NT2/D1 (cell line): ENCODE data around the gene DYRK3.

Source experiments
- DNase-seq: peaks from one replicate; pipeline ENCODE4 v3.0.0-alpha.2; 2011; ENCODE audit warnings: low read depth, low spot score
- H3K27me3 ChIP-seq: 2 replicates; pipeline ENCODE4 v1.6.0; 2011; ENCODE audit warnings: mild to moderate bottlenecking; ENCODE audit not compliant: insufficient read length, insufficient read depth
- H3K36me3 ChIP-seq: 2 replicates; pipeline ENCODE4 v1.6.1; 2011; ENCODE audit warnings: mild to moderate bottlenecking, low read length, mixed read lengths; ENCODE audit not compliant: insufficient read depth, insufficient read length
- H3K4me1 ChIP-seq: 2 replicates; pipeline ENCODE4 v1.5.1; 2011; ENCODE audit not compliant: insufficient read depth, insufficient read length
- H3K4me3 ChIP-seq: 2 replicates; pipeline ENCODE4 v1.5.1; 2011; ENCODE audit warnings: low read depth; ENCODE audit not compliant: insufficient read length
- H3K9ac ChIP-seq: 2 replicates; pipeline ENCODE4 v1.6.0; 2011; ENCODE audit warnings: low read depth; ENCODE audit not compliant: insufficient read length
- H3K9me3 ChIP-seq: 2 replicates; pipeline ENCODE4 v1.5.1; 2011; ENCODE audit warnings: mild to moderate bottlenecking, low read length; ENCODE audit not compliant: insufficient read depth
- SUZ12 ChIP-seq: IDR thresholded peaks from 2 replicates; pipeline ENCODE4 v1.6.1; 2011; ENCODE audit not compliant: insufficient read length, insufficient read depth; ENCODE audit errors: extremely low read depth
- YY1 ChIP-seq: IDR thresholded peaks from 2 replicates; pipeline ENCODE4 v1.6.1; 2011; ENCODE audit not compliant: insufficient read length, insufficient read depth
- ZNF274 ChIP-seq: IDR thresholded peaks from 2 replicates; pipeline ENCODE4 v1.6.1; 2011; ENCODE audit warnings: mild to moderate bottlenecking, low read depth, low read length

The DYRK3 gene

GRCh38 chr1:206591226-206591625 is 44.1 kb upstream of the DYRK3 start:
- Histone ChIP-seq H3K9ac (no peak overlapping the region), H3K4me3 (no peak overlapping the region), H3K9me3 (no peaks in the 10 kb centered on the region), H3K36me3 (peaks cover 86% of the 10 kb centered on the region), H3K4me1 (no peaks in the 10 kb centered on the region), H3K27me3 (no peaks in the 10 kb centered on the region)
- TF ChIP-seq ZNF274, result no peak
- TF ChIP-seq YY1, result no peak
- TF ChIP-seq SUZ12, result no peak
- DNase-seq, result no peak

GRCh38 chr1:206591696-206592095 is 43.6 kb upstream of the DYRK3 start:
- Histone ChIP-seq H3K27me3 (no peaks in the 10 kb centered on the region), H3K36me3 (peaks cover 87% of the 10 kb centered on the region), H3K9me3 (no peaks in the 10 kb centered on the region), H3K9ac (no peak overlapping the region), H3K4me3 (no peak overlapping the region), H3K4me1 (no peaks in the 10 kb centered on the region)
- DNase-seq, result no peak
- TF ChIP-seq ZNF274, result no peak
- no peak for TF ChIP-seq SUZ12
- TF ChIP-seq YY1, result no peak

DNA sequence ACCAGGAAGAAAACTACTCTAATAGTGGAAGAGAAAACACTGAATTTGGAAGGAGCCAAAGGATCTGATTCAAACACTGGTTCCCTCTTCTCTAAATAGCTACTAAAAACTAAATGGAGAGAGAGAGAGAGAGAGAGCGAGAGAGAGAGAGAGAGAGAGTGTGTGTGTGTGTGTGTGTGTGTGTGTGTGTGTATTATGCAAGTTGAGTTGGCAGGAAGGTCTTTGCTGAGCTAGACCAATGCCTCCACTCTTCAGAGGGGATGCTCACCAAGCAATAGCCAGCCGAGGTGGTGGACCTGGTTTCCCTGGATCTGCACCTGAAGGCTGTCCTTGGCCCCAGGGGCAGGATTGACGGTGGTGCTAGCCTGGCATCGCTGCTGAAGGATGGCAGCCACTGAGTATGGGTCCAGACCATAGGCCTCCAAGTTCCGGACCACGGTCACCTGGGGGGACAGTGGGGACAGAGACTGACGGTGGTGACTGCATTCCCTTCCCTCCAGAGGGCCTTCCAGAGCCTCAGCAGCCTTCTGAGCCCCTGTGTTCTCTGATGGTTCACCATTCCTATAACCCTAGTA is 41.9 kb upstream of the DYRK3 start:
- TF ChIP-seq SUZ12 (no peak), YY1 (no peak), ZNF274 (no peak)
- Histone ChIP-seq H3K36me3 (peaks cover 89% of the 10 kb centered on the region), H3K4me1 (no peaks in the 10 kb centered on the region), H3K4me3 (no peak overlapping the region), H3K27me3 (no peaks in the 10 kb centered on the region), H3K9me3 (no peaks in the 10 kb centered on the region), H3K9ac (no peak overlapping the region)
- DNase-seq, result no peak

GRCh38 chr1:206595581-206596318 is 39.6 kb upstream of the DYRK3 start:
- DNase-seq, result no peak
- TF ChIP-seq ZNF274 (no peak), SUZ12 (no peak), YY1 (no peak)
- no peak overlapping the region for H3K4me3 ChIP-seq
- H3K36me3 ChIP-seq, result peaks cover 96% of the 10 kb centered on the region
- H3K9me3 ChIP-seq, result no peaks in the 10 kb centered on the region
- no peaks in the 10 kb centered on the region for H3K27me3 ChIP-seq
- no peaks in the 10 kb centered on the region for H3K4me1 ChIP-seq
- no peak overlapping the region for H3K9ac ChIP-seq

- H3K4me1 ChIP-seq, result no peaks in the 10 kb centered on the region
- DNase-seq, result no peak
- no peaks in the 10 kb centered on the region for H3K27me3 ChIP-seq
- no peak overlapping the region for H3K4me3 ChIP-seq
- no peaks in the 10 kb centered on the region for H3K9me3 ChIP-seq
- peaks cover 93% of the 10 kb centered on the region for H3K36me3 ChIP-seq
- no peak overlapping the region for H3K9ac ChIP-seq
- no peak for TF ChIP-seq ZNF274
- no peak for TF ChIP-seq YY1
- no peak for TF ChIP-seq SUZ12
Measured at GRCh38 chr1:206596319-206596666, 39.0 kb upstream of the DYRK3 start.

- no peaks in the 10 kb centered on the region for H3K27me3 ChIP-seq
- no peak overlapping the region for H3K9ac ChIP-seq
- H3K9me3 ChIP-seq, result no peaks in the 10 kb centered on the region
- H3K36me3 ChIP-seq, result peaks cover 89% of the 10 kb centered on the region
- DNase-seq, result no peak
- H3K4me1 ChIP-seq, result no peaks in the 10 kb centered on the region
- TF ChIP-seq ZNF274 (no peak), SUZ12 (no peak), YY1 (no peak)
- no peak overlapping the region for H3K4me3 ChIP-seq
Measured at GRCh38 chr1:206600527-206600926, 34.8 kb upstream of the DYRK3 start.

DNA sequence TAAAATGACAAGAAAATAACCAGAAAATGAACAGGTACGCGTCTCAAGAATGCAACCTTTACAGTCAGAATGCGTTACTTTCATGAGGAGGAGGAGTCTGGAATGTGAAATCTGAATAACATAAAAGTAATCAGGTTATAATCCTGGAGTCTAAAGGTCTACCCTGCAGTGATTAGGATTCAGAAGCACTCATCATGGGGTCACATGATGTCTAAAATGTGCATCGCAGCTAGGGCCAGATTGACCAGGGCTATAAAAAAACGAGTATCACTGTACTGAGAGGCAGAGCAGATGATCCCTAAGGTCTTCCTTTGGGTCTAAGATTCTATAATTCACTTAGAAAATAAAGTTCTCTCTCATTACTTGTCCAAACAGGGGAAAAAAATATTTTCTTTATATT is 30.5 kb upstream of the DYRK3 start:
- TF ChIP-seq SUZ12 (no peak), ZNF274 (no peak), YY1 (no peak)
- Histone ChIP-seq H3K27me3 (no peaks in the 10 kb centered on the region), H3K4me1 (no peaks in the 10 kb centered on the region), H3K36me3 (peaks cover 86% of the 10 kb centered on the region), H3K9me3 (no peaks in the 10 kb centered on the region), H3K4me3 (no peak overlapping the region), H3K9ac (no peak overlapping the region)
- no peak for DNase-seq
